Panc1 (cell line): Measurements from ENCODE around the gene DENND2D. TPM values are rescaled to one million over a fixed set of nuclear protein-coding genes. Genes with fewer than 3 reads are reported as not detected.
A peak's percentile ranks its signal among the peaks of the same experiment; 100 is the strongest.

Experiments used
- ATAC-seq: fragments of 200-7000 bp; cut with Tn5 transposase; 2 replicates; pipeline ENCODE4 v1.9.1; 2020; ENCODE audit warnings: mild to moderate bottlenecking, moderate library complexity
- Bru-seq: library from RNA; stranded (reverse); fragments of 400-500 nt; gene quantifications from one replicate; lab custom pipeline; 2021; lab: Mats Ljungman, UMichigan
- BruChase-seq, 2 experiments: library from RNA; stranded (reverse); fragments of 400-500 nt; gene quantifications; one replicate each; lab custom pipeline; 2021; lab: Mats Ljungman, UMichigan
- BruUV-seq: library from RNA; stranded (reverse); fragments of 400-500 nt; replicated peaks from 2 replicates; lab custom pipeline; 2021; lab: Mats Ljungman, UMichigan
- CTCF ChIA-PET: fragments of 300-600 bp; sonication (Branson Sonifier 250); formaldehyde crosslinking; loops from one replicate; lab custom pipeline; 2022; ENCODE audit warnings: antibody characterized with exemption; lab: Charles Lee
- POLR2A ChIA-PET: fragments of 300-600 bp; sonication (Branson Sonifier 250); formaldehyde crosslinking; loops from one replicate; lab custom pipeline; 2022; ENCODE audit warnings: antibody characterized with exemption; lab: Charles Lee
- DNase-seq: peaks from one replicate; pipeline ENCODE4 v3.0.0-alpha.2; 2010; ENCODE audit warnings: low read depth, low spot score
- H3K27ac ChIP-seq: 2 replicates; pipeline ENCODE4 v1.5.1; 2011; ENCODE audit warnings: mild to moderate bottlenecking, low read length, inconsistent platforms
- H3K27me3 ChIP-seq: fragments of 200-500 bp; sonication (Bioruptor generic); 2 replicates; pipeline ENCODE4 v1.6.0; 2014; ENCODE audit warnings: low read length, inconsistent platforms; ENCODE audit not compliant: control insufficient read depth, insufficient read depth
- H3K36me3 ChIP-seq: fragments of 200-500 bp; sonication (Bioruptor generic); 2 replicates; pipeline ENCODE4 v1.5.1; 2014; ENCODE audit warnings: inconsistent platforms, mild to moderate bottlenecking, low read length, moderate library complexity; ENCODE audit not compliant: control insufficient read depth, insufficient read depth
- H3K4me1 ChIP-seq: 2 replicates; pipeline ENCODE4 v1.5.1; 2011; ENCODE audit warnings: inconsistent platforms, mild to moderate bottlenecking, low read length, moderate library complexity; ENCODE audit not compliant: control insufficient read depth, insufficient read depth
- H3K4me3 ChIP-seq, 2 experiments: 2 replicates each; pipeline ENCODE4 v1.5.1; 2011 to 2012; ENCODE audit warnings: low read depth in 2 of 2, low read length in 2 of 2, mild to moderate bottlenecking in 2 of 2, inconsistent platforms in 1 of 2, moderate library complexity in 1 of 2
- H3K9me3 ChIP-seq: fragments of 200-500 bp; sonication (Bioruptor generic); 2 replicates; pipeline ENCODE4 v1.5.1; 2014; ENCODE audit warnings: low read depth, mild to moderate bottlenecking, inconsistent platforms, low read length, moderate library complexity; ENCODE audit not compliant: control insufficient read depth, insufficient read depth
- CTCF ChIP-seq: fragments of 450-650 bp; IDR thresholded peaks from 2 replicates; pipeline ENCODE4 v1.5.1; 2017; ENCODE audit warnings: mild to moderate bottlenecking
- POLR2AphosphoS5 ChIP-seq: IDR thresholded peaks from 2 replicates; pipeline ENCODE4 v1.6.1; 2012; ENCODE audit warnings: mild to moderate bottlenecking, low read depth, low read length, moderate library complexity
- REST ChIP-seq, 2 experiments: IDR thresholded peaks; 2 replicates each; pipeline ENCODE4 v1.6.1; 2011 to 2012; ENCODE audit warnings: low read depth in 2 of 2, control low read depth in 1 of 2, low read length in 1 of 2, mild to moderate bottlenecking in 1 of 2, moderate library complexity in 1 of 2; ENCODE audit not compliant: insufficient read depth in 1 of 2
- SIN3A ChIP-seq: IDR thresholded peaks from 2 replicates; pipeline ENCODE4 v1.6.1; 2012; ENCODE audit warnings: low read depth, mild to moderate bottlenecking, low read length, moderate library complexity, borderline replicate concordance; ENCODE audit not compliant: insufficient read depth
- TCF7L2 ChIP-seq: IDR thresholded peaks from 2 replicates; pipeline ENCODE4 v1.6.1; 2011; ENCODE audit warnings: mild to moderate bottlenecking, low read depth, low read length, inconsistent platforms
- in situ Hi-C: cut with HindIII; loops from 2 replicates; pipeline ENCODE4 v1.10.0; 2016; ENCODE audit warnings: low sequenced_read_pairs, low pct_unique_long_range_greater_than_20kb
- intact Hi-C: fragments of 100-400 bp; cut with micrococcal nuclease; formaldehyde crosslinking; loops from one replicate; pipeline ENCODE4 v1.10.0; 2022; ENCODE audit not compliant: unreplicated experiment
- long read RNA-seq: library from polyadenylated mRNA; unstranded; transcript quantifications from one replicate; pipeline ENCODE4 v2.0.0, GENCODE V29; 2021; ENCODE audit not compliant: unreplicated experiment
- polyA plus RNA-seq: library from polyadenylated mRNA; unstranded; fragments of >200 nt; gene quantifications from one replicate; pipeline ENCODE4 v1.2.1, GENCODE V29; 2012; ENCODE audit warnings: missing spikeins; ENCODE audit not compliant: insufficient read length
- total RNA-seq: library from RNA; stranded (reverse); gene quantifications from one replicate; pipeline ENCODE4 v1.2.1, GENCODE V29; 2021; ENCODE audit not compliant: unreplicated experiment

The DENND2D gene
- 10.4 TPM for total RNA-seq
- polyA plus RNA-seq = 8.9 TPM
- Bru-seq, nascent RNA = percentile 47 among the genes with signal in this experiment
- percentile 50 among the genes with signal in this experiment for BruChase-seq, experiment 1, labeled RNA remaining after a 2-hour chase
- BruChase-seq, experiment 2, labeled RNA remaining after a 6-hour chase = percentile 52 among the genes with signal in this experiment
- long read RNA-seq, transcript DENND2D-202 (12 exons, 1,894 nt) = major isoform, 12 of 24 reads
- long read RNA-seq, partial matches to known transcripts = 4 of 24 reads
- long read RNA-seq, other reads (novel, unspliced or antisense) = 8 of 24 reads

- no peak for ATAC-seq
- TF ChIP-seq TCF7L2 (no peak), CTCF (no peak), POLR2AphosphoS5 (no peak), REST (IDR thresholded peaks at IDR 0.05; ENCODE audit: insufficient read depth in 1 of 2, low read depth in 2 of 2, low read length in 1 of 2) (no peak), SIN3A (no peak)
- Histone ChIP-seq H3K4me3 (no peak within 1 kb of the TSS), H3K27me3 (peaks cover under 1% of the 10 kb centered on the region; the same call in 1 of the 2 replicates), H3K27ac (no peak within 1 kb of the TSS), H3K4me1 (no peaks in the 10 kb centered on the region), H3K9me3 (no peaks in the 10 kb centered on the region), H3K36me3 (no peaks in the 10 kb centered on the region; the same call in 1 of the 2 replicates)
- no TSS peak for BruUV-seq
- CTCF ChIA-PET = no interaction called here
- DNase-seq = no peak
- intact Hi-C loops (no loop called here), in situ Hi-C loops (no loop called here)
- POLR2A ChIA-PET = no interaction called here
Measured at GRCh38 chr1:111199881-111200801, at the start of gene DENND2D. TSS of gene DENND2D (minus strand) at chr1:111200646. CDS start at chr1:111200459, 187 bp downstream.

- ATAC-seq (no peak), DNase-seq (no peak)
- ChIA-PET CTCF (no interaction called here), POLR2A (no interaction called here)
- intact Hi-C loops (no loop called here), in situ Hi-C loops (loop anchor here (10.0 kb wide), 1 partner anchor 65 kb away; no protein-coding TSS in a partner anchor)
- no peak overlapping the region for H3K27ac ChIP-seq
- no peaks in the 10 kb centered on the region for H3K9me3 ChIP-seq
- no peak for TF ChIP-seq SIN3A
- no peaks in the 10 kb centered on the region for H3K4me1 ChIP-seq
- H3K4me3 ChIP-seq = no peak overlapping the region
- H3K27me3 ChIP-seq = no peaks in the 10 kb centered on the region
- H3K36me3 ChIP-seq = no peaks in the 10 kb centered on the region
- no TSS peak for BruUV-seq
Measured at GRCh38 chr1:111249960-111250359, 49.5 kb upstream of the DENND2D start.
